Psoas muscle (tissue), 8 donors: ENCODE results near the gene ADAMTS13. TPM values are rescaled to one million over a fixed set of nuclear protein-coding genes. Genes with fewer than 3 reads are reported as not detected.

Source experiments
- ATAC-seq, 4 donors: fragments of 200-7000 bp; cut with Tn5 transposase; one replicate each; pipeline ENCODE4 v1.9.1; 2020; ENCODE audit warnings: moderate library complexity in 3 of 4, mild to moderate bottlenecking in 2 of 4
- DNase-seq, 2 donors: peaks; one replicate each; pipeline ENCODE4 v3.0.0-alpha.2; 2020
- H3K27ac ChIP-seq: fragments of 200-600 bp; one replicate; pipeline ENCODE4 v1.8.0; 2022
- H3K27me3 ChIP-seq, 3 donors: fragments of 200-600 bp in 1 of 3; one replicate each; pipeline versions ENCODE4 v1.6.1 to v1.8.0; 2013 to 2022; ENCODE audit warnings: low read length in 2 of 3, mild to moderate bottlenecking in 2 of 3, moderate library complexity in 1 of 3; ENCODE audit not compliant: insufficient read depth in 3 of 3
- H3K36me3 ChIP-seq, 2 donors: fragments of 200-600 bp in 1 of 2; one replicate each; pipeline versions ENCODE4 v1.6.1 to v1.8.0; 2013 to 2022; ENCODE audit warnings: low read depth in 1 of 2, mild to moderate bottlenecking in 1 of 2, moderate library complexity in 1 of 2; ENCODE audit not compliant: insufficient read depth in 1 of 2
- H3K4me1 ChIP-seq: fragments of 200-600 bp; one replicate; pipeline ENCODE4 v1.8.0; 2022
- H3K4me3 ChIP-seq: fragments of 200-600 bp; one replicate; pipeline ENCODE4 v1.8.0; 2022; ENCODE audit warnings: mild to moderate bottlenecking
- H3K9me3 ChIP-seq: fragments of 200-600 bp; one replicate; pipeline ENCODE4 v1.8.0; 2022
- CTCF ChIP-seq: fragments of 200-600 bp; IDR thresholded peaks from one replicate; pipeline ENCODE4 v1.8.0; 2022; ENCODE audit warnings: antibody characterized with exemption
- WGBS, 3 donors: extraction: QIAGEN DNeasy Blood & Tissue Kit; methylation state at CpG; one replicate each; pipeline versions ENCODE4 v1.1.6 to v1.1.7; 2013; 5-methylcytosine and 5-hydroxymethylcytosine counted together
- intact Hi-C, 2 donors: fragments of 100-400 bp; cut with DNase I; formaldehyde crosslinking; loops; one replicate each; pipeline versions ENCODE4 v1.11.0 to v1.14.2; 2022
- polyA plus RNA-seq, 3 donors: library from polyadenylated mRNA; stranded (reverse); fragments of 200-250 nt; gene quantifications; one replicate each; pipeline ENCODE4 v1.2.3, GENCODE V29; 2013
- total RNA-seq, 4 donors: library from RNA; stranded (reverse); fragmentation: NEBNext Ultra II Directional in 2 of 4; extraction: Animal tissue kit (Norgen Biotek cat#: 25700) in 2 of 4; gene quantifications; one replicate each; pipeline versions ENCODE4 v1.2.1 to v1.2.4, GENCODE V29; 2021 to 2023
- donor health status: healthy with polysubstance abuse.
- donor health status: DM: no; HTN: no; CAD: no; lungs with moderate emphysema.
- donor health status: Bipolar disorder and iron deficiency.
- donor health status: healthy.
- donor health status: DM: yes; HTN: yes; CAD: no.
- donor health status: DM: no; HTN: no; CAD: no.
- donor health status: DM: no; HTN: no; CAD: no.
- donor health status: DM: yes; HTN: yes; CAD: no.

Gene ADAMTS13
- total and polyA plus RNA-seq, 7 donors = 0.73 to 6.7 (median 2.5) TPM

GRCh38 chr9:133505186-133505830 is 83.1 kb downstream of the ADAMTS13 start:
- WGBS, 3 donors = 72 to 84% (median 74%) methylated on average over 13 of the region's 13 CpGs
- DNase-seq (peak in 1 of 2 donors; percentile 56), ATAC-seq (peak in 2 of 4 donors; percentile 10 to 20)
- no peak for TF ChIP-seq CTCF
- H3K9me3 ChIP-seq = peaks cover 10% of the 10 kb centered on the region
- H3K27me3 ChIP-seq = peaks cover 0 to 35% (median 4%) of the 10 kb centered on the region in 3 donors
- H3K4me1 ChIP-seq = no peaks in the 10 kb centered on the region
- no peaks in the 10 kb centered on the region for H3K36me3 ChIP-seq
- intact Hi-C loops = no loop called here
- no peak overlapping the region for H3K4me3 ChIP-seq
- H3K27ac ChIP-seq = no peak overlapping the region

GRCh38 chr9:133505901-133506652 is 83.9 kb downstream of the ADAMTS13 start:
- Histone ChIP-seq H3K4me1 (no peaks in the 10 kb centered on the region), H3K36me3 (no peaks in the 10 kb centered on the region), H3K27ac (no peak overlapping the region), H3K4me3 (no peak overlapping the region), H3K9me3 (peaks cover 10% of the 10 kb centered on the region), H3K27me3 (peaks cover 0 to 43% (median 7%) of the 10 kb centered on the region in 3 donors)
- ATAC-seq (peak; percentile 37 to 64 (median 52)), DNase-seq (peak; percentile 84 to 86)
- intact Hi-C loops = no loop called here
- 42 to 60% (median 51%) methylated on average over 22 to 23 of the region's 23 CpGs for WGBS, 3 donors
- TF ChIP-seq CTCF = no peak

GRCh38 chr9:133506653-133507038 is 84.5 kb downstream of the ADAMTS13 start:
- intact Hi-C loops = no loop called here
- no peak overlapping the region for H3K4me3 ChIP-seq
- peak; percentile 39 to 61 (median 44) for ATAC-seq
- no peak overlapping the region for H3K27ac ChIP-seq
- no peak for TF ChIP-seq CTCF
- H3K4me1 ChIP-seq = no peaks in the 10 kb centered on the region
- peak; percentile 71 to 80 for DNase-seq
- H3K9me3 ChIP-seq = peaks cover 6% of the 10 kb centered on the region
- 59 to 78% (median 63%) methylated on average over 18 of the region's 18 CpGs for WGBS, 3 donors
- no peaks in the 10 kb centered on the region for H3K36me3 ChIP-seq
- H3K27me3 ChIP-seq = peaks cover 0 to 47% (median 7%) of the 10 kb centered on the region in 3 donors

- Histone ChIP-seq H3K9me3 (peaks cover 4% of the 10 kb centered on the region), H3K27ac (no peak overlapping the region), H3K36me3 (no peaks in the 10 kb centered on the region), H3K4me3 (no peak overlapping the region), H3K27me3 (peaks cover 0 to 47% (median 7%) of the 10 kb centered on the region in 3 donors), H3K4me1 (no peaks in the 10 kb centered on the region)
- WGBS, 3 donors = 93 to 95% (median 95%) methylated on average over 24 of the region's 24 CpGs
- TF ChIP-seq CTCF = no peak
- intact Hi-C loops = no loop called here
- DNase-seq (peak; percentile 12 to 47), ATAC-seq (no peak)
These were observed 85.2 kb downstream of the ADAMTS13 start for GRCh38 chr9:133507246-133507965.
